Endothelial cell (in vitro differentiated cells): ENCODE data around the gene PRRT2. TPM values are rescaled to one million over a fixed set of nuclear protein-coding genes. Genes with fewer than 3 reads are reported as not detected.
"Not testable (repeated sequence)": the region's sequence is repeated elsewhere in the genome, so short reads cannot be mapped to it uniquely, and the experiment has no call there.

Experiments
- DNase-seq: peaks from one replicate; pipeline ENCODE4 v3.0.0; 2021; ENCODE audit warnings: low spot score
- H3K27ac Mint-ChIP-seq: one replicate; pipeline ENCODE4 v1.8.0; 2021; ENCODE audit warnings: mixed read lengths, inconsistent platforms; ENCODE audit not compliant: unreplicated experiment
- H3K27me3 Mint-ChIP-seq: one replicate; pipeline ENCODE4 v1.8.0; 2021; ENCODE audit warnings: mild to moderate bottlenecking, moderate library complexity, mixed read lengths, inconsistent platforms; ENCODE audit not compliant: unreplicated experiment
- H3K36me3 Mint-ChIP-seq: one replicate; pipeline ENCODE4 v1.8.0; 2021; ENCODE audit warnings: mild to moderate bottlenecking, low read depth, mixed read lengths, inconsistent platforms; ENCODE audit not compliant: unreplicated experiment
- H3K4me1 Mint-ChIP-seq: one replicate; pipeline ENCODE4 v1.8.0; 2021; ENCODE audit warnings: mild to moderate bottlenecking, mixed read lengths, inconsistent platforms; ENCODE audit not compliant: unreplicated experiment
- H3K4me3 Mint-ChIP-seq: one replicate; pipeline ENCODE4 v1.8.0; 2021; ENCODE audit warnings: mild to moderate bottlenecking, mixed read lengths, inconsistent platforms; ENCODE audit not compliant: unreplicated experiment
- H3K9me3 Mint-ChIP-seq: one replicate; pipeline ENCODE4 v1.8.0; 2021; ENCODE audit warnings: mixed read lengths, inconsistent platforms; ENCODE audit not compliant: unreplicated experiment
- total RNA-seq: library from RNA; stranded (reverse); fragmentation: NEBNext Ultra II Directional; extraction: Animal tissue kit (Norgen Biotek cat#: 25700); gene quantifications from one replicate; pipeline ENCODE4 v1.2.1, GENCODE V29; 2021; ENCODE audit not compliant: unreplicated experiment
- TF ChIP-seq, protein P1 (sequence below): fragments of 200-600 bp; sonication (generic); IDR thresholded peaks from one replicate; pipeline ENCODE4 v1.5.0; 2021; ENCODE audit warnings: antibody characterized with exemption; ENCODE audit not compliant: unreplicated experiment

PRRT2 gene
- total RNA-seq, 1 donor from 2014 or later: 15.0 TPM

DNA sequence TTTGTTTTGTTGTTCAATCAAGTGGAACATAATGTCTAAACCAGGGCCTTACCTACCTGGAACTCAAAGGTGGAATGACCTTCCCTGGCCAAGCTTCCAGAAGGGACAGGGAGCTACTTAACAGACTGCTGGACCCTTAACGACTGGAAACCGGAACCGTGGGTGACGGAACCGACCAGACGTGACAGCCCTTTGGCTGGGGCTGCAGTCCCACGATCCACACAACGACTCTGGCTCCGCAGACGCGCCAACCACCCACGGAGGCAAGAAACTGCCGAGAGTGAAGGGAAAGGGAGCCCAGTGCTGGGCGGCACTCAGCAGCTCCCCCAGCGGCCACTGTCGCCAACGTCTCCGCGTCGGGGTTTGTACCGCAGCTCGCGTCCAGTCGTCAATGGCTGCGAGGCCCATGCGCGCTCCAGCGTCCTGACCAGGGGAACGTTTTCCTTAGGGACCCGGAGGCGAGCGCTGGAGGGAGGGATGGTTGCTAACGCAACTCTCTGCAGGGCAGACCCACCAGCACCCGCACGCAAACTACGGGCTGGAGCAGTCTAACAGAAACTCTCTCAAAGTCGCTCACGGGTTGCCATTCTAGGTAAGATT lies 27.0 kb upstream of the PRRT2 start:
- DNase-seq: peak; percentile 88
- Mint-ChIP-seq H3K36me3 (no peaks in the 10 kb centered on the region), H3K27ac (no peak overlapping the region), H3K4me1 (no peaks in the 10 kb centered on the region), H3K4me3 (peak overlapping the region; percentile 51), H3K9me3 (no peaks in the 10 kb centered on the region), H3K27me3 (peaks cover 5% of the 10 kb centered on the region)
- TF ChIP-seq, protein P1, sequence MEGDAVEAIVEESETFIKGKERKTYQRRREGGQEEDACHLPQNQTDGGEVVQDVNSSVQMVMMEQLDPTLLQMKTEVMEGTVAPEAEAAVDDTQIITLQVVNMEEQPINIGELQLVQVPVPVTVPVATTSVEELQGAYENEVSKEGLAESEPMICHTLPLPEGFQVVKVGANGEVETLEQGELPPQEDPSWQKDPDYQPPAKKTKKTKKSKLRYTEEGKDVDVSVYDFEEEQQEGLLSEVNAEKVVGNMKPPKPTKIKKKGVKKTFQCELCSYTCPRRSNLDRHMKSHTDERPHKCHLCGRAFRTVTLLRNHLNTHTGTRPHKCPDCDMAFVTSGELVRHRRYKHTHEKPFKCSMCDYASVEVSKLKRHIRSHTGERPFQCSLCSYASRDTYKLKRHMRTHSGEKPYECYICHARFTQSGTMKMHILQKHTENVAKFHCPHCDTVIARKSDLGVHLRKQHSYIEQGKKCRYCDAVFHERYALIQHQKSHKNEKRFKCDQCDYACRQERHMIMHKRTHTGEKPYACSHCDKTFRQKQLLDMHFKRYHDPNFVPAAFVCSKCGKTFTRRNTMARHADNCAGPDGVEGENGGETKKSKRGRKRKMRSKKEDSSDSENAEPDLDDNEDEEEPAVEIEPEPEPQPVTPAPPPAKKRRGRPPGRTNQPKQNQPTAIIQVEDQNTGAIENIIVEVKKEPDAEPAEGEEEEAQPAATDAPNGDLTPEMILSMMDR: peak; percentile 79

DNA sequence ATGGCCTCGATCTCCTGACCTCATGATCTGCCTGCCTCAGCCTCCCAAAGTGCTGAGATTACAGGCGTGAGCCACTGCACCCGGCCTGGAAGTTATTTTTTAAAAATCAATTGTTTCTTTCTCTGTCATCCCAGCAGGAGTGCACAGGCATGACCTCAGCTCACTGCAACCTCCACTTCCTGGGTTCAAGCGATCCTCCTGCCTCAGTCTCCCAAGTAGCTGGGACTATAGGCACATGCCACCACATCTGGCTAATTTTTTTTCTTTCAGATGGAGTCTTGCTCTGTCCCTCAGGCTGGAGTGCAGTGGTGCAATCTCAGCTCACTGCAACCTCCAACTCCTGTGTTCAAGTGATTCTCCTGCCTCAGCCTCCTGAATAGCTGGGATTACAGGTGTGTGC lies 24.8 kb upstream of the PRRT2 start:
- H3K27me3 Mint-ChIP-seq, H3K4me3 Mint-ChIP-seq, H3K36me3 Mint-ChIP-seq, H3K9me3 Mint-ChIP-seq, DNase-seq, H3K27ac Mint-ChIP-seq, H3K4me1 Mint-ChIP-seq: not testable (repeated sequence)

DNA sequence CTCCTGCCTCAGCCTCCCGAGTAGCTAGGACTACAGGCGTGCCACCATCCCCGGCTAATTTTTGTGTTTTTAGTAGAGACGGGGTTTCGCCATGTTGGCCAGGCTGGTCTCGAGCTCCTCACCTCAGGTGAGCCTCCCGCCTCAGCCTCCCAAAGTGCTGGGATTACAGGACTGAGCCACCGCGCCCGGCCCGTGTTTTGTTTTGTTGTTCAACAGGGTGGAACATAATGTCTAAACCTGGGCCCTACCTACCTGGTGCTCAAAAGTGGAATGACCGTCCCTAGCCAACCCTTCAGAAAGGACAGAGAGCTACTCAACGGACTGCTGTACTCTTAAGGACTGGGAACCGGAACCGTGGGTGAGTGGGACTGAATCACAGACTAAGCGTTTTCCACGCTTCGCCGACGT lies 22.2 kb upstream of the PRRT2 start:
- TF ChIP-seq, protein P1: no peak
- H3K4me3 Mint-ChIP-seq: peak overlapping the region; percentile 97
- peaks cover 7% of the 10 kb centered on the region for H3K36me3 Mint-ChIP-seq
- no peak for DNase-seq
- peaks cover 10% of the 10 kb centered on the region for H3K27me3 Mint-ChIP-seq
- no peak overlapping the region for H3K27ac Mint-ChIP-seq
- peaks cover 13% of the 10 kb centered on the region for H3K4me1 Mint-ChIP-seq
- no peaks in the 10 kb centered on the region for H3K9me3 Mint-ChIP-seq

DNA sequence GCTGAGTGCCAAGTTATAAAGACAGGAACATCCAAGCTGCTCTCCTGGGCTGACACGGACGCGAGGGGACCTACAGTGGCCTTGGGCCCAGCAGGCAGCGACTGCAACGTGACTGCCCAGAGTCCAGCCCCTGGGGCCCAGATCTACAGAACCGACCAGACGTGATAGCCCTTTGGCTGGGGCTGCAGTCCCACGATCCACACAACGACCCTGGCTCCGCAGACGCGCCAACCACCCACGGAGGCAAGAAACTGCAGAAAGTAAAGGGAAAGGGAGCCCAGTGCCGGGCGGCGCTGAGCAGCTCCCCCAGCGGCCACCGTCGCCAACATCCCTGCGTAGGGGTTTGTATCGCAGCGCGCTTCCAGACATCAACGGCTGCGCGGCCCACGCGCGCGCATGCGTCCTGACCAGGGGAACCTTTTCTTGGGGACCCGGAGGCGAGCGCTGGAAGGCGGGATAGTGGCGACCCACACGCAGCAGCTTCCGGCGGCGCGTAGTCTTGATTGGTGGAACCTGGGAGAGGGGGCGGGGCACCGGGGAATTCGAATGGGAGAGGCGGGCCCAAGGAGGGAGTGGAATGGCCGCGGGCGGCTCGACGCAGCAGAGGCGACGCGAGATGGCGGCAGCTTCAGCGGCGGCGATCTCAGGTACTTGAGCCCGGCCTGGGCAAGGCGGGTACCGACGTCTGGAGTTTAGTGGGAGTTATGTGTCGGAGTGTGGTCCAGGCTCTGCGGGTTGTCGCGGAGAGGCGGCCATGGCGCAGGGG lies 21.6 kb upstream of the PRRT2 start, which contains the start of gene KIF22:
KIF22 (plus strand) TSS at position 569 of the 766 bp plus-strand sequence; CDS start at position 578, 9 bp downstream.
- DNase-seq: peak; percentile 99
- Mint-ChIP-seq H3K36me3 (peaks cover 7% of the 10 kb centered on the region), H3K27ac (peak within 1 kb of the TSS; percentile 67), H3K9me3 (no peaks in the 10 kb centered on the region), H3K4me1 (peaks cover 13% of the 10 kb centered on the region), H3K4me3 (peak within 1 kb of the TSS; percentile 97), H3K27me3 (peaks cover 10% of the 10 kb centered on the region)
- TF ChIP-seq, protein P1: peak; percentile 48

DNA sequence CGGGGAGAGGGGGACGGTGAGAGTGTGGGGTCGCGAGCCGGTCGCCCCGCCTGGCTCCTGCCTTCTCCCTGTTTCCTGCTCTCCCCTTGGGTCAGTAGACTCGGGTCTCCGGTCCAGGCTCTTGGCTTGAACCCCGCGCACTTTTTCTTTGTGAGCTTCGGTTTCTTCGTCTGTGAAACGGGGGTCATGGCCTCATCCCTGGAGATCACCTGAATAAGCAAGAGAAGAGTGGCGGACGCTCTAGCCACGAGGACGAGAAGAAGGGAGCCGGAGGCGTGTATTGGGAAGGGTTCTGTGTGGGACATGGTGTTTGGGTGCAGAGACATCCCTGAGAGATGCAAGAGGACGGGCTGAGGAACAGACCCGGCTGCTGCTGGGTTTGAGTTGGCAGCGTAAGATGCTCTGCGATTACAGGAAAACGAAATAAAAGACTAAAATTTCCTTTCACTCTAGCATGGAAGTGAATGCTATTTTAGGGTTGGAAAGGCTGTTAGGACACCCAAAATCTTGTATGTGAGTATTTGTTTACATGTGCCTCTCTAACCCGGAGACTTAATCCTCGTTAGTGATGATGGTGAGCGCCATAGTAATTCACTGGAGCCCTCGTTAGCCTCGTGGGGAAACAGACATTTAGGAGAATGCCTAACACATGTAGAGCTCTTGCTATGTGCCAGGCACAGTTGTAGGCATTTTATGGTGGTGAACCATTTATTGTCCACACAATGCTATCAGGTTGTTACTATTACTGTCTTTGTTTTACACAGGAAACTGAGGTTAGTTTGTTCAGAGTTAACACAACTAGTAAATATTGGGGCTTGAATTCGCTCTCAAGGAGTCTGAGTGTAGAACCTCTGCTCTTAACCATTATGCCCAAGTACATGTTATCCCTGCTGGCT lies 20.8 kb upstream of the PRRT2 start:
- H3K4me3 Mint-ChIP-seq: peak overlapping the region; percentile 97
- TF ChIP-seq, protein P1: no peak
- no peaks in the 10 kb centered on the region for H3K9me3 Mint-ChIP-seq
- H3K4me1 Mint-ChIP-seq: peaks cover 13% of the 10 kb centered on the region
- no peak for DNase-seq
- H3K27ac Mint-ChIP-seq: peak overlapping the region; percentile 67
- H3K36me3 Mint-ChIP-seq: peaks cover 7% of the 10 kb centered on the region
- peaks cover 10% of the 10 kb centered on the region for H3K27me3 Mint-ChIP-seq
